Mammary epithelial cell (primary cell): Measurements from ENCODE around the gene ACSL6.

Experiments used
- CTCF ChIP-seq, 2 donors: IDR thresholded peaks in 1 of 2; conservative IDR thresholded peaks in 1 of 2; 2 replicates each; pipeline ENCODE4 v1.5.1; 2011 to 2012; ENCODE audit warnings: inconsistent platforms in 2 of 2, low read length in 2 of 2, mild to moderate bottlenecking in 2 of 2, control low read depth in 1 of 2, low read depth in 1 of 2; ENCODE audit not compliant: insufficient read depth in 1 of 2; ENCODE audit errors: extremely low read depth in 1 of 2
- EZH2 ChIP-seq: IDR thresholded peaks from 2 replicates; pipeline ENCODE4 v1.6.1; 2012; ENCODE audit warnings: low read length, inconsistent platforms, borderline replicate concordance

GRCh38 chr5:132044207-132044606 lies 32.7 kb upstream of the ACSL6 start:
- TF ChIP-seq CTCF (conservative IDR thresholded peaks at IDR 0.05 in 1 of 2, IDR thresholded peaks at IDR 0.05 in 1 of 2; ENCODE audit: extremely low read depth in 1 of 2, insufficient read depth in 1 of 2, low read depth in 1 of 2, low read length in 2 of 2) (no peak), EZH2 (no peak)
